Inflammatory macrophage (primary cell): ENCODE data around the gene C19orf44.
"Not testable (repeated sequence)": the region's sequence is repeated elsewhere in the genome, so short reads cannot be mapped to it uniquely, and the experiment has no call there.

ENCODE experiments used
- DNase-seq, 2 donors: peaks; one replicate each; pipeline ENCODE4 v3.0.0-alpha.2; 2020 to 2022

The C19orf44 gene

DNA sequence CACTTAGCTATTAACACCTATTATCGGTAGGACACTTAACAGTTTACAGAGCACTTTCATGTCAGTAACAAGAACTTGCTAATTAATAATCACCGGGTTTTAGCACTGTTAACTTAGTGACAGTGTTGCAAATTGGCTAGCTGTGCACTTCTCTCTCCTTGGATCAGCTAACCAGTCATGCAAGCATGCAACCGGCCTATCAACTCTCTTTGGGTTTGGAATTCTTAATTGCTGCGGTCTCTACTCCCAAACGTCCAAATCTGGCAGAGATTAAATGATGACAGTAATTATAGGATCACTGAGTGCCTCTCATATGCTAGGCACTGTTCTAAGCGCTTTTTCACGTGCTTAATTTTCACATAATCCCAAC is 25.7 kb upstream of the C19orf44 start:
- no peak for DNase-seq

DNA sequence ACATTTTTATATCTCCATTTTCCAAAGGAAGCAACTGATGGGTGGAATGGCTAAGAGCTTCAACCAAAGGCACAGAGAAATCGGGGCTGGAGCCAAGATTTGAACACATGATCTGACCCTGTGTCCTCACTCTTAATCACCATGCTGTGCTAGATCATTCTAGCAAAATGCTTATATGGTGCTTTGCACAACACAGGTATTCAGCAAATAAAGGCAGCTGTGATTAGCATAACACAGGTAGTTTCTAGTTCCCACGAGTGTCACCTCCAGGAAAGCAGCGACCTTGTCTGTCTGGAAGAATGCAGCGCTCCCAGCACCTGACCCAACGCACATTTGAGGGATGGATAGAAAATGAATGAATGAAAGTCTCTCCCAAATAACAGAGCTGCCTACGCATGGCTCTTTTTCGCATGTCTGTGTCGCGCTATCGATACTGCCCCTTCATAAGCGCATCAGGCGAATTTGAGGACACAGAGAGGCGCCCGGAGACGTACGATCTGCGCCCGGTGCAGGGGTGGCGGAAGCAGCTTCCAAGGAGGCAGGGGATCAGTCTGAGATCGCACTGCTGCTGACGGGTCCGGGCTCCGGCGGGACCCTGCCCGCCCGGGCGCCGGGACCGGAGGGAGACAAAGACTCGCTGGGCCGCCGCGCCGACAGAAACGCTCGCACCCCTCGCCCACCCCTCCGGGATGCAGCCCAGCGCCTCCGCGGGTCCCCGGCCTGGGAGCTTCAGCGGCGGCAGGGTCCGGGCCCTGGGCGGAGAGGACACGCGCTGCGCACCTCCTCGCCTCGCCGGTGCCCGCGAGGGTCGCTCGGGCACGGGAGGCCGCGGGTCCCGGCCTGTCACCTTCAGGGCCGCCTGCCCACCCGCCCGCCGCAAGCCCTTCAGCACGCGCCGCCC is 25.0 kb upstream of the C19orf44 start:
- peak in 1 of 2 donors; percentile 40 for DNase-seq

DNA sequence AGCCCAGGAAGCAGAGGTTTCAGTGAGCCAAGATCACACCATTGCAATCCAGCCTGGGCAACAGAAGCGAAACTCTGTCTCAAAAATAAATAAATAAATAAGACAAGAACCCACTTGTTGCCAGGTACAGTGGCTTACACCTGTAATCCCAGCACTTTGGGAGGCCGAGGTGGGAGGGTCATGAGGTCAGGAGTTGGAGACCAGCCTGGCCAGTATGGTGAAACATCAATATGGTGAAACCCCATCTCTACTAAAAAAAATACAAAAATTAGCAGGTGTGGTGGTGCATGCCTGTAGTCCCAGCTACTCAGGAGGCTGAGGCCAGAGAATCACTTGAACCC is 23.7 kb upstream of the C19orf44 start:
- DNase-seq, result not testable (repeated sequence)

DNA sequence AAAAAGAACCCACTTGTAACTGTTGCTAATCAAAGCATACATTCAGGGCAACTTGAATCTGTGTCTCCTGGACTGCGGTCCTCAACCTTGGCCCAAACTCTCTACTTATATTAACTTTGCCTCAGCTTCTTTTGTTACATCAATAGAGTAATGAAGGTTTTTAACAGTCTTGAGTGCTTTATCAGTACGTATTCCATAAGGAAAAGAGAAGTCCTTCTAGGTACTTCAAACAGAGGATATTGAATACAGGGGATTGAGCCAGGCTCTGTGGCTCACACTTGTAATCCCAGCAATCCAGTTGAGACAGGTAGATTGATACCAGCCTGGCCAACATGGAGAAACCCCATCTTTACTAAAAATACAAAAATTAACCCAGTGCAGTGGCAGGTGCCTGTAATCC is 23.2 kb upstream of the C19orf44 start:
- DNase-seq, result no peak

DNA sequence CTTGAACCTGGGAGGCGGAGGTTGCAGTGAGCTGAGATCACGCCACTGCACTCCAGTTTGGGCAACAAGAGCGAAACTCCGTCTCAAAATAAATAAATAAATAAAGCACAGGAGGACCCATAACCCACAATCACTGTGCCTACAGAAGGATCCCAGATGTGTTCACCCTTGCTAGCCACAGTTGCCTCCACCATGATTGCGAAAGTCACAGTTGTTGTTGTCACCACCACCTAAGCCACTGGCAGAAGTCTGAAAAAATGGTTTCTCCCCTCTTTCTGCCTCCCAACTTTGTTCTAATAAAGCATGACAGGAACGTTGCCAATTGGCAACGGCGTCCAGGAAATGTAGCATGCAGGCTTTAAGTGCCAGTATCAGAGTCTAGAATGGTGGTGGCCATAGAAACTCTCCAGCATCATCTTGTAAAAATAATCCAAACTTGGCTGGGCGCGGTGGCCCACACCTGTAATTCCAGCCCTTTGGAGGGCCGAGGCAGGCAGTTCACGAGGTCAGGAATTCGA is 22.3 kb upstream of the C19orf44 start:
- DNase-seq, result no peak

DNA sequence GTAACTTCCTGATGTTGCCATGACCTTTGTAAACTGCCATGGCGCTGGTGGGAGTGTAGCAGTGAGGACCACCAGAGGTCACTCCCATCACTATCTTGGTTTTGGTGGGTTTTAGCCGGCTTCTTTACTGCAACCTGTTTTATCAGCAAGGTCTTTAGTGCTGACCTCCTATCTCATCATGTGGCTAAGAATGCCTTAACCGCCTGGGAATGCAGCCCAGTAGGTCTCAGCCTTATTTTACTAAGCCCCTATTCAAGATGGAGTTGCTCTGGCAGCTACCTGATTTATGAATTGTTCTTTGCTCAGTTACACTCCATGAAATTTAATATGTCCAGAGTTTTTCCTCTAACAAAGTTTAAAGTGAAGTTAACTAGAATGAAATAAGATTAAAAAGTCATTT is 19.8 kb upstream of the C19orf44 start:
- no peak for DNase-seq

DNA sequence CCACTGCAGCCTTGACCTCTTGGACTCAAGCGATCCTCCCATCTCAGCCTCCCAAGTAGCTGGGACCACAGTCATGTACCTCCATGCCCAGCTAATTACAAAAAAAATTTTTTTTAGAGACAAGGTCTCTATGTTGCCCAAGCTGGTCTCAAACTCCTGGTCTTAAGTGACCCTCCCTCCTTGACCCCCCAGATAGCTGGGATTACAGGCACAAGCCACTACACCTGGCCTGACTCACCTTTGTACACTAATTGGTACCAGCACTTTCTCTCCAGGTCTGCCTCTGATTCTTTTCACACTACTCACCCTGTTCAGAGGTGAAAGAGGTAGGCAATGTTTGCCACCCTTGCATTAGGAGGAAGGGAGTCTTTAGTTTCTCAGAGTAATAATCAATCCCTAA is 18.9 kb upstream of the C19orf44 start:
- DNase-seq, result no peak

DNA sequence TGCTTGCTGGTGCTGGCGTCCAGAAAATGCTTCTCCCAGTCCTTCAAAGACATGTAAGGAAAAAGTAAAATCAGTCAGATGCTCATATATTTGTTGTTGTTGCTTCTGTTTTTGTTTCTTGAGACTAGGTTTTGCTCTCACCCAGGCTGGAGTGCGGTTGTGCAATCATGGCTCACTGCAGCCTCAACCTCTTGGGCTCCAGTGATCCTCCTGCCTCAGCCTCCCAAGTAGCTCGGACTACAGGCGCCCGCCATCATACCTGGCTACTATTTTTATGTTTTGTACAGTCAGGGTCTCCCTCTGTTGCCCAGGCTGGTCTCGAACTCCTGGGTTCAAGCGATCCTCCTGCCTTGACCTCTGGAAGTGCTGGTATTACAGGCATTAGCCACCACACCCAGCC is 13.4 kb upstream of the C19orf44 start:
- no peak for DNase-seq

DNA sequence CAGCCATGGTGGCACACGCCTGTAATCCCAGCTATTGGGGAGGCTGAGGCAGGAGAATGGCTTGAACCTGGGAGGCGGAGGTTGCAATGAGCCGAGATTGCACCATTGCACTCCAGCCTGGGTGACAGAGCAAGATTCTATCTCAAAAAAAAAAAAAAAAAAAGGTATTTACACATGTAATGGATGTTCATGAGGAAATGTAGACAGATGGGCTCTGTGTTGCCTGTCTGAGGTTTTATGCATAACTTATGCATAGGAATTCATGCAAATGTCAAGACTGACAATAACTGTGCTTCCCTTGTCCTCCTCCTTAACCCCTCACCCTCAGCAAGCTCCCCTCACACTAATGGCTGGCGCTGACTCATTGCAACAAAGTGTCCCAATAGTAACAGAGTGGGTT is 9.7 kb upstream of the C19orf44 start:
- not testable (repeated sequence) for DNase-seq

DNA sequence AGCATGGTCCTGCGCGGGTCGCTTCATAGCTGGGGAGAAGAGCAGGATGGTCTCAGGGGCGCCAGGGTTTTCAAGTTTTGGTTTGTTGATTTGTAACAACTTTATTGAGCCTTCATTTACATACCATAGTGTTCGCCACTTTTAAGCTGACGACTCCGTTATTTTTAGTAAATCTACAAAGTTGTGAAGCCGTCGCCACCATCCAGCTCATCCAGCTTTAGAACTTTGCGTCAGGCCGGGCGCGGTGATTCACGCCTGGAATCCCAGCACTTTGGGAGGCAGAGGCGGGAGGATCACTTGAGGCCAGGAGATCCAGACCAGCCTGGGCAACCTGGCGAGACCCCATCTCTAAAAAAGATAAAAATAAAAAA is 404 bp downstream of the C19orf44 start:
- no peak for DNase-seq

DNA sequence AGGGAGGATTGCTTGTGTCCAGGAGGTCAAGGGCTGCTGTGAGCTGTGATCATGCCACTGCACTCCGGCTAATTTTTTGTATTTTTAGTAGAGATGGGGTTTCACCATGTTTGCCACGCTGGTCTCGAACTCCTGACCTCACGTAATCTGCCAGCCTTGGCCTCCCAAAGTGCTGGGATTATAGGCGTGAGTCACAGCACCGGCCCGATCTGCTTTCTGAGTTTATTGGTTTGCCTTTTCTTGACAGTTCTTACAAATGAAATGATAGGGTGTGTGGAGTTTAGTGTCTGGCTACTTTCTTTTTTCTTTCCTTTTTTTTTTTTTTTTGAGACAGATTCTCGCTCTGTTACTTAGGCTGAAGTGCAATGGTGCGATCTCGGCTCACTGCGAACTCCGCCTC is 848 bp downstream of the C19orf44 start:
- no peak for DNase-seq

DNA sequence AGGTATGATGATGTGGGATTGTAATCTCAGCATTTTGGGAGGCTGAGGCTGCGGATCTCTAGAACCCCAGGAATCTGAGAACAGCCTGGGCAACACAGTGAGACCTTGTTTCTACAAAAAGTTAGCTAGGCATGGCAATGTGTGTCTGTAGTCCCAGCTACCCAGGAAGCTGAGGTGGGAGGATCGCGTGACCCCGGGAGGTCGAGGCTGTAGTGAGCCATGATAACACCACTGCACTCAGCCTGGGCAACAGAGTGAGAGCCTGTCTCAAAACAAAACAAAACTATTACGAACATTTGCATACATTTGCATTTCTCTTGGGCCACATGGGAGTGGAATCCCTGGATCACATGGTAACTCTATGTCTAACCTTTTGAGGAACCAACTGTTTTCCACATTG is 1.6 kb downstream of the C19orf44 start:
- DNase-seq, result no peak

DNA sequence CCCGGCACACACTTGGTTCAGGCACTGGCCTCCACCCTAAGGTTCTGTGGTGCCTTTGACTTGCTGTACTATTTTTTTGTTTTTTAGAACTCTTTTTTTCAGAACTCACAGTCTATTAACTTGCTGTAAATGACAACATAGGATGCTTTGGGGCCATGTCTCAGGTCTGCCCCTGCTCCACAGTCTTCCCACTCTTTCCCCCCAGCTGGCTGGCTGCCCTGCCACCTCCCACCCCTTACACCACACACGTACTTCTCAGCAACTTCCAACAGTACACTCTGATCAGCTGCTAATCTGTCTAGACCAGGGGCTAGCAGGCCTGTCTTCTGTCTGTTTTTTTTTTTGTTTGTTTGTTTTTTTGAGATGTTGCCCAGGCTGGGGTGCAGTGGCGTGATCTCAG is 8.1 kb downstream of the C19orf44 start:
- no peak for DNase-seq

DNA sequence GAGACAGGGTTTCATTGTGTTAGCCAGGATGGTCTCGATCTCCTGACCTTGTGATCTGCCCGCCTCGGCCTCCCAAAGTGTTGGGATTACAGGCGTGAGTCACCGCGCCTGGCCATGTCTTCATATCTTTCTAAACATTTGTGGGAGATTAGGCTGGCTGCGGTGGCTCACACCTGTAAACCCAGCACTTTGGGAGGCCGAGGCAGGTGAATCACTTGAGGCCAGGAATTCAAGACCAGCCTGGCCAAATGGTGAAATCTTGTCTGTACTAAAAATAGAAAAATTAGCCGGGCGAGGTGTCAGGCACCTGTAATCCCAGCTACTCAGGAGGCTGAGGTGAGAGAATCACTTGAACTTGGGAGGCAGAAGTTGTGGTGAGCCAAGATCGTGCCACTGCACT is 10.0 kb downstream of the C19orf44 start:
- DNase-seq, result not testable (repeated sequence)

DNA sequence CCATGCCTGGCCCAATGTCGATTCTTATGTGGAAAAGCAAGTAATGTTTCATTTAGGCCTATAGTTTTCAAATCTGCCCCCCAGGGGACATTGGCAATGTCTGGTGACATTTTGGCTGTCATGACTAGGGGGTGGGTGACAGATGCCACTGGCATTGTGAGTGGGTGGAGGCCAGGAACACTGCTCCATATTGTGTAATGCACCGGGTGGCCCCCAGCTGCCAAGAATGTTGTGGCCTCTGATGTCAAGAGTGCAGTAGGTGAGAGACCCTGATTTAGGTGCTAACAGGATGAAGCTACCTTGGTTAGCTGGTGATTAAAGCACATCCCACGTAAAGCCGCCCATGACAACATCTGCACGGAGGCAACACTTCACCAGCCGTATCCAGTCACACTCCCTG is 10.8 kb downstream of the C19orf44 start:
- DNase-seq, result no peak

DNA sequence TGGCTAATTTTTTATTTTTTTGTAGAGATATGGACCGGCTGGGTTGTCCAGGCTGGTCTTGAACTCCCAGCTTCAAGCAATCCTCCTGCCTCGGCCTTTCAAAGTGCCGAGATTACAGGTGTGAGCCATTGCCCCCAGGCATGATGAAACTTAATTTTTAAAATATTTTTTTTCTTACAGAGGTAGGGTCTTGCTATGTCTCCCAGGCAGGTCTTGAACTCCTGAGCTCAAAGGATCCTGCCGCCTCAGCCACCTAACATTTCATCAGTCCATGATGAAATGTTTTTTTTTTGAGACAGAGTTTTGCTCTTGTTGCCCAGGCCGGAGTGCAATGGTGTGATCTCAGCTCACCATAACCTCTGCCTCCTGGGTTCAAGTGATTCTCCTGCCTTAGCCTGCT is 12.4 kb downstream of the C19orf44 start:
- no peak for DNase-seq

DNA sequence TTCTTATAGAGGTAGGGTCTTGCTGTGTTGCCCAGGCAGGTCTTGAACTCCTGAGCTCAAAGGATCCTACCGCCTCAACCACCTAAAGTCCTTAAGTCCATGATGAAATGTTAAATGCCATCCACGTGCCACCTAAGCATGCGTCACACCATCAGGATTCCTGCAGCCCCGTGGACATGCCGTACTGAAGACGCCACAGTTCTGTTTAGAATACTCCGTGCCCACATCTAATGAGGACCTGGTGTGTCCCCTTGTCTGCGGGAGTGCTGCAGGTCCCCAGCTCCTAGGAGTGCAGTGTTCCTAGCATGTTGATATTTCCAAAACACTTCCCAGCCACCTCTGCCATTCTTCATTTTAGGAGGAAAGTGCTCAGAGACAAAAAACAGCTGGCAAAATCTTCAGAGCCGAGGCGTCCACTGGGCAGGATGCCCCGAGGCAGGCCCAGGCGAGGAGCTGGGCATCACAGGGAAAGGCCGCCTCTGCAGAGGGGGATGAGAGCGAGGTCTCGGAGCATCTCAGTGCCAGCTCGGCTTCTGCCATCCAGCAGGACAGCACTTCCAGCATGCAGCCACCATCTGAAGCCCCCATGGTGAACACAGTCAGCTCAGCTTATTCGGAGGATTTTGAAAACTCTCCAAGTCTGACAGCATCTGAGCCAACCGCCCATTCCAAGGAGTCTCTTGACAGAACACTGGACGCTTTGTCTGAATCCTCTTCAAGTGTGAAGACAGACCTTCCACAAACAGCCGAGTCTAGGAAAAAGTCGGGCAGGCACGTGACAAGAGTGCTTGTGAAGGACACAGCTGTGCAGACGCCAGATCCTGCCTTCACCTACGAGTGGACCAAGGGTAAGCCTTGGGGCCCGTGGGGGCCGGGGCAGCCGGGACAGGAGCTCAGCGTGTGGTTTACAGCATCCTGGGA is 13.2 kb downstream of the C19orf44 start:
- DNase-seq, result no peak

DNA sequence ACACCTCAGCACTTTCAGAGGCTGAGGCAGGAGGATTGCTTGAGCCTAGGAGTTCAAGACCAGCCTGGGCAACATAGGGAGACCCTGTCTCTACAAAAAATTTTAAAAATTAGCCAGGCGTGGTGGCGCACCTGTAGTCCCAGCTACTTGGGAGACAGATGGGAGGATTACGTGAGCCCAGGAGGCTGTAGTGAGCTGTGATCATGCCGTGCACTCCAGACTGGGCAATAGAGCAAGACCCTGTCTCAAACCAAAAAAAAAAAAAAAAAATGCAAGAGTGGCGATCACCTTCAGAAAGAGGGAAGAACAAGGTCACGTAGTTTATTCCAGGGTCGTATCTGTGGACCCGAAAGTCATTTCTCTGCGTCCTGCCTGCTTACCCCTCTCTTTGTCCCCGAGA is 16.4 kb downstream of the C19orf44 start:
- DNase-seq, result not testable (repeated sequence)

DNA sequence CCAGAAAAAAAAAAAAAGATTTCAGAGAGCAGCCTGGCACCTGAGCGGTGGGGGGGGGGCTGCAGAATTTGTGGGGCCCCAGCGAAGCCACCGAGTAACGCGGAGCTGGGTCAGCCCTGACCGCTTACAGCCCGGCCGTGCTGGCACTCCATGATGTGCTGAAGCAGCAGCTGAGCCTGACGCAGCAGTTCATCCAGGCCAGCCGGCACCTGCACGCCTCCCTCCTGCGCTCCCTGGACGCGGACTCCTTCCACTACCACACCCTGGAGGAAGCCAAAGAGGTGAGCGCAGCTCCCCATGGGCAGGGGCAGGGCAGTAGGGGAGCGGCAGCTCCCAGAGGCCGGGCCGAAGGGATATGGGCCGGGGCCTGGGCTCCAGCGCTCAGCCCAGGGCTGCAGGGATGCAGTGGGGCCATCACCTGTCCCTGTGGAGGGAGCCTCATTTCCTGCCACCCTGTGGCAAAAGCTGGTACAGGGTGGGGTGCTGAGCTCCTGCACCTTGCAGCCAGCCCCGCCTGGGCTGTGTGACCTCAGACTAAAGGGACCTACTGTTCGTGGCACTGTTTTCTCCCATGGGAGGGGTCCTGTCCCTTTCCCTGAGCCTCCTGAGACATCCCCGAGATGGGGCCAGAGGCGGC is 18.3 kb downstream of the C19orf44 start:
- DNase-seq, result no peak

DNA sequence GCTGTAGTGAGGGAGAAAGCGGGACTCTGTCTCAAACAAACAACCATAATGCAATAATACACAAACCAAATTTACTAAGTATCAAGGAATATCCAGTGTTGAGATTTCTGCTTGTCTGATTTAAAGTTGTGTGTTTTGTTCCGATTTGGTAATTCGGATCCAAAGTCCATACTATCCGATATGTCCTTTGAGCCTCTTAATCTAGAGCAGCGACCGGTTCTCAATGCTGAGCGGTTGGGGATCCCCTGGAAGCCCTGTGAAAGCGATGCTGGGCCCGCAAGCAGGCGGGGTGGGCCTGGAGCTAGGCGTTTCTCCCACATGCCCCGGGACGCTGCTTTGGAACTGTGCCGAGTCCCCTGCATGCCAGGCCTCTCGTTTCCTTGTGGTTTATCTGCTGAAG is 20.2 kb downstream of the C19orf44 start:
- no peak for DNase-seq

DNA sequence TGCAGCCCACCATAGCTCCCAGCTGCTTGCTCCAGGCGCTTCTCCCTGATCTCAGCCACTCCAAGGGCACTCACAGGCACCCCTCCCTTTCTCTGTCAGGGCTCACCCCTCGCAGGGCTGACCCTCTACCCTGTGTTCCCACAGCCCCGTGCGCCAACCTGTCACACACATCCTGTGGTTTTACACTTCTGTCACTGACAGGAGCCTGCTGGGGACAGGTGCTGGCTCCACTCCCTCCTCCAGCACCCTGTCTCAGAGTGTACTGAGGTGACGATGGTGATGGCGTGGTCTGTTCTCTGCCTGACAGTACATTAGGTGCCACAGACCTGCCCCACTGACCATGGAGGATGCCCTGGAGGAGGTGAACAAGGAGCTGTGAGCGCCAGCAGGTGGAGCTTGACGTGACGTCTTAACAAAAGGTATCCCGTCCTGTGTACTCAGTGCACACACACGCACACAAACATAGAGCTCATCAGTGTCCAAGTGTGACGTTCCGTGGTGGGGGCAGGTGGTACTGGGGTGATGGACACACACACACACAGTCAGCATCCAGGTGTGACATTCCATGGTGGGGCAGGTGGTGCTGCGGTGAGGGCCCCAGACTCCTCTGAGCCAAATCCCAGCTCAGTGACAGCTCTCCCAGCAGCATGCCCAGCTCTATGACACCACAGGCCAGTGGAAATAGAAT is 20.9 kb downstream of the C19orf44 start:
- DNase-seq, result no peak

DNA sequence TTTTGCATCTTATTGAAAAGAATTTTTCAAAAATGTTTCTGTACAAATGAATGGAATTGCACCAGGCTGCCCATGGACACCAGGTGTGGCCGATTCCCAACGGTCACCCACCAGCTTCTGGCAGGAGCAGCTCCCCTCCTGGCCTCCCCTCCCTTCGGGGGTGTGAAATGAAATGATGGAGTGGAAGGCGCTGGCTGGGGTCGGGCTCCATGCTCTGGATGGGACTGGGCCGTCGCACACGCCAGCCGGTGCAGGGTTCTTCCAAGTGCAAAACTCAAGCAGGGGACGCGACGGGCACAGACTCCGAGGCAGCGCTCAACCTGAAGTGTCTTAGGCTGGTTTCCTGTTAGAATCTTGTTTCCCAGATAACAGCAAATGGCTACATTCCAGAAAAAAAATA is 21.9 kb downstream of the C19orf44 start:
- no peak for DNase-seq
